Measurements from ENCODE around the gene THUMPD3.

GRCh38 chr3:9386501-9387321, 23.9 kb downstream of the THUMPD3 start:
- TF ChIP-seq CTCF (IDR thresholded peaks at IDR 0.05; ENCODE audit: low read depth, low read length, missing input control) (no peak), GABPA (IDR thresholded peaks at IDR 0.05 in 1 of 2, conservative IDR thresholded peaks at IDR 0.05 in 1 of 2) (no peak), FOXA2 (IDR thresholded peaks at IDR 0.05) (no peak), MAX (IDR thresholded peaks at IDR 0.05) (no peak), TAF1 (conservative IDR thresholded peaks at IDR 0.05) (no peak), YY1 (IDR thresholded peaks at IDR 0.05) (no peak), EGR1 (IDR thresholded peaks at IDR 0.05; ENCODE audit: low read depth in 2 of 2) (no peak), JUND (IDR thresholded peaks at IDR 0.05) (no peak), REST (IDR thresholded peaks at IDR 0.05) (no peak), RAD21 (IDR thresholded peaks at IDR 0.05) (no peak), HNF4A (conservative IDR thresholded peaks at IDR 0.05) (no peak)
